DOHH2 (cell line): ENCODE measurements around the gene MYCN.

Experiments used
- EZH2phosphoT487 ChIP-seq: fragments of 200-600 bp; sonication (generic); IDR thresholded peaks from 2 replicates; pipeline ENCODE4 v1.6.1; 2017; ENCODE audit warnings: borderline replicate concordance, mild to moderate bottlenecking, antibody characterized with exemption, low read length, moderate library complexity, mixed read lengths
- TF ChIP-seq, protein P1 (sequence below): fragments of 200-600 bp; sonication (generic); IDR thresholded peaks from one replicate; pipeline ENCODE4 v1.5.1; 2014; ENCODE audit warnings: antibody characterized with exemption, mild to moderate bottlenecking, low read depth, low read length; ENCODE audit not compliant: poor library complexity, severe bottlenecking

DNA sequence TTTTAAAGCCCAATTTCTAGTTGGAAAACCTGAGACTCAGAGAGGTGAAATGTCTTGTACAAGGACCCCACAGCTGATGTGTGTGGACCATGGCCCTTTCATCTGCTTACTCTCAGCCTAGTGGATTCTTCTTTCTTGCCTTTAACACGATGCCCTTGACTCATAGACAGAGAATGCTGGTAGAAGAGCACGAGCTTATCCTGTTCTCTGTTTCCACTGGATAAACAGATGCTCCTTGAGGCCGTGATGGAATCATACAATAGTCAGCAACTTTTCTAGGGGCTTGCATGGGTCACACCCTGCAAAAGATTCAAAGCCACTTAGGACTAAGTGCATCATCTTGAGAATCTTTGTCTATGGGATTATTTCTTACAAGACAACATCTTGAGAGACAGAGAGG lies 50.9 kb downstream of the MYCN start:
- TF ChIP-seq, protein P1, sequence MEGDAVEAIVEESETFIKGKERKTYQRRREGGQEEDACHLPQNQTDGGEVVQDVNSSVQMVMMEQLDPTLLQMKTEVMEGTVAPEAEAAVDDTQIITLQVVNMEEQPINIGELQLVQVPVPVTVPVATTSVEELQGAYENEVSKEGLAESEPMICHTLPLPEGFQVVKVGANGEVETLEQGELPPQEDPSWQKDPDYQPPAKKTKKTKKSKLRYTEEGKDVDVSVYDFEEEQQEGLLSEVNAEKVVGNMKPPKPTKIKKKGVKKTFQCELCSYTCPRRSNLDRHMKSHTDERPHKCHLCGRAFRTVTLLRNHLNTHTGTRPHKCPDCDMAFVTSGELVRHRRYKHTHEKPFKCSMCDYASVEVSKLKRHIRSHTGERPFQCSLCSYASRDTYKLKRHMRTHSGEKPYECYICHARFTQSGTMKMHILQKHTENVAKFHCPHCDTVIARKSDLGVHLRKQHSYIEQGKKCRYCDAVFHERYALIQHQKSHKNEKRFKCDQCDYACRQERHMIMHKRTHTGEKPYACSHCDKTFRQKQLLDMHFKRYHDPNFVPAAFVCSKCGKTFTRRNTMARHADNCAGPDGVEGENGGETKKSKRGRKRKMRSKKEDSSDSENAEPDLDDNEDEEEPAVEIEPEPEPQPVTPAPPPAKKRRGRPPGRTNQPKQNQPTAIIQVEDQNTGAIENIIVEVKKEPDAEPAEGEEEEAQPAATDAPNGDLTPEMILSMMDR, result no peak
- no peak for TF ChIP-seq EZH2phosphoT487
